Muscle layer of duodenum (tissue), 2 donors: ENCODE measurements around the gene ID3.

ENCODE experiments used
- H3K27ac ChIP-seq: one replicate; pipeline ENCODE4 v1.7.0; 2013; ENCODE audit warnings: mild to moderate bottlenecking, low read length
- H3K27me3 ChIP-seq: one replicate; pipeline ENCODE4 v1.7.0; 2013; ENCODE audit warnings: low read depth, mild to moderate bottlenecking, control low read depth, low read length
- H3K36me3 ChIP-seq, 2 donors: one replicate each; pipeline ENCODE4 v1.7.0; 2013; ENCODE audit warnings: low read length in 2 of 2, control low read depth in 1 of 2, mild to moderate bottlenecking in 1 of 2; ENCODE audit not compliant: insufficient read depth in 2 of 2, control insufficient read depth in 1 of 2
- H3K4me1 ChIP-seq, 2 donors: one replicate each; pipeline ENCODE4 v1.7.0; 2013; ENCODE audit warnings: low read length in 2 of 2, mild to moderate bottlenecking in 2 of 2, control low read depth in 1 of 2, moderate library complexity in 1 of 2; ENCODE audit not compliant: insufficient read depth in 2 of 2, control insufficient read depth in 1 of 2
- H3K4me3 ChIP-seq, 2 donors: one replicate each; pipeline ENCODE4 v1.7.0; 2013; ENCODE audit warnings: low read length in 2 of 2, low read depth in 1 of 2, mild to moderate bottlenecking in 1 of 2
- H3K9me3 ChIP-seq, 2 donors: one replicate each; pipeline ENCODE4 v1.7.0; 2013; ENCODE audit warnings: low read length in 2 of 2, control low read depth in 1 of 2, mild to moderate bottlenecking in 1 of 2; ENCODE audit not compliant: control insufficient read depth in 1 of 2
- donor health status: healthy.

The ID3 gene

GRCh38 chr1:23562137-23562876, 3.0 kb upstream of the ID3 start:
- Histone ChIP-seq H3K27ac (peak overlapping the region; percentile 94), H3K36me3 (peaks cover 0 to 10% of the 10 kb centered on the region in 2 donors), H3K9me3 (no peaks in the 10 kb centered on the region), H3K27me3 (no peaks in the 10 kb centered on the region), H3K4me1 (peaks cover 23 to 32% of the 10 kb centered on the region in 2 donors), H3K4me3 (peak overlapping the region; percentile 14 to 22)

GRCh38 chr1:23561813-23562100, 2.5 kb upstream of the ID3 start:
- peaks cover 0 to 13% of the 10 kb centered on the region in 2 donors for H3K36me3 ChIP-seq
- peaks cover 23 to 37% of the 10 kb centered on the region in 2 donors for H3K4me1 ChIP-seq
- H3K9me3 ChIP-seq = no peaks in the 10 kb centered on the region
- H3K4me3 ChIP-seq = peak overlapping the region; percentile 14 to 22
- peak overlapping the region; percentile 94 for H3K27ac ChIP-seq
- H3K27me3 ChIP-seq = no peaks in the 10 kb centered on the region

DNA sequence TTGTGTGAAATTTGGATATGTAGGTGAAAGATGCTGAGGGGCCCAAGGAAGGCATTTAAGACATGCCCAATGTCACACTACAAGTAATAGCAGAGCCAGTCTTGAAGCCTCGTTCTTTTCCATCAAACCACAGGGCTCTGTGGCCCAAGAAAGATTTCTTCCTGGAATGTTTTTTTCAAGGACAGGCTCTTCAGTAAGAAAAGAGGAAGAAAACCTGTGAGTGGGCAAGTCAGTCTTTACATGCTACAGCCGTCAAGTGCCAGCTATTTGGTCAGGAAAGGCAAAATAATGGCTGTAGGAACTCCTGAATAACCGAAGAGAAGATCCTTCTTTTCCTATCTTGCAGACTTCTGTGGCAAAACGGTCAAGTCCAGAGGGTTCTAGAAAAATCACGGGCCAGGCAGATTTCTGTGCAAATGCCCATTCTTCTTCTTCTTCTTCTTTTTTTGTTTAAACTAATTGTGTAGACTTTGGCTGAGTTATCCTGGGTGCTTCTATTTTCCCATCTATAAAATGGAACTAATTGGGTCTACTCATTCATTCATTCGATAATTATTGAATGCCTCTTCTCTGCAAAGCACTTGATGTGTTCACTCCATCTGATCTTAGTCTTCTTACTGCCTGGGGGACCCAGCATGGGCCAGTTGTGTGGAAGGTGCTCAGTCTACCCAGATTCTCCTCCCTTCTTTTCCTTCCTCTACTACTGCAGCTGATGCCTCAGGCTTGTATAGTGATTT, 1.9 kb upstream of the ID3 start:
- H3K27me3 ChIP-seq = no peaks in the 10 kb centered on the region
- peaks cover 0 to 14% of the 10 kb centered on the region in 2 donors for H3K36me3 ChIP-seq
- H3K27ac ChIP-seq = peak overlapping the region; percentile 94
- H3K4me3 ChIP-seq = peak overlapping the region; percentile 14 to 22
- no peaks in the 10 kb centered on the region for H3K9me3 ChIP-seq
- H3K4me1 ChIP-seq = peaks cover 23 to 40% of the 10 kb centered on the region in 2 donors

DNA sequence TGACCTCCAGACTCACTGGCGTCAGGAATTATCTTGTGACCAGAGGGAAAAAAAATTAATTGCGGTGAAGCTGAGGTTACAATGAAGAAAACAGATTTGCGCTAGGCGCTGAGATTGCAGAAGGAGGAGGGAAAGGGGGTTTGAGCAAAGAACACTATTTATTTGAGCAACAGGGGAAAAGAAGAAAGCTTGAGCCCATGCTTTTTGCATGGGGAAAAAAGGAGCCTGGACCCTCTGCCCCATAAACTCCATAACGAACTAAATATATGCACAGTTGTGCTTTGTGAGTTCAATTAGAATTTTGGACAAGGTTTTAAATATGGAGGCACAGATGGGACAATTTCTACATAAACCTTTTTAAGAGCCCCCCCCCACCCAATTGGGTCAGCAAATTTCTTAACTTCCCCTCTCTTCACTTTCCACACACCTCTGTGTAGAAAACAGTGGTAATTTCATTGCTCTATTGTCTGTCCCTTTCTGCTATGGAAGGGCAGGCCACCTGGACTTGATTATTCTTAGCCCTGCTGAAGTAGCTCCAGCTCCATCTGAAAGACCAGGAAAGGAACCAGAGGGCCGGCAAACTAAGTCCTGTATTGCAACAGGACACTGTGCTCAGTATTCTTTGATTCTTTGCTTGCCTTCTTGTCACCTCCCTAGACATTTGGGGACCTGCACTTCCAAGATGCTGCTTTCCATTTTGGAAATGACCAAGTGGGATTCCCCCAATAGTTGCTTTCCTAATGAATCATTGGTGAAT, 862 bp upstream of the ID3 start:
- peaks cover 0 to 14% of the 10 kb centered on the region in 2 donors for H3K36me3 ChIP-seq
- no peaks in the 10 kb centered on the region for H3K9me3 ChIP-seq
- H3K27me3 ChIP-seq = no peaks in the 10 kb centered on the region
- H3K4me3 ChIP-seq = peak overlapping the region; percentile 89 to 97
- peak overlapping the region; percentile 94 for H3K27ac ChIP-seq
- H3K4me1 ChIP-seq = peaks cover 34 to 44% of the 10 kb centered on the region in 2 donors

DNA sequence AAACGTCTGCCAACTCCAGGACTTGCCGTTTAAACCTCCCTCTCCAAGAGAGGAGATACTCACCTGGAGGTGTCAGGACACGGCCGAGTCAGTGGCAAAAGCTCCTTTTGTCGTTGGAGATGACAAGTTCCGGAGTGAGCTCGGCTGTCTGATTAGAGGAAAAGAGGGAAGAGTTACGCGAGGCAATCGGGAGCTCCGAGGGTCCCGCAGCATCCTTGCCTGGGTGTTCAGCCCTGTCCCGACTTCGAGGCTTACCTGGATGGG, 497 bp downstream of the ID3 start:
- H3K4me1 ChIP-seq = peaks cover 35 to 51% of the 10 kb centered on the region in 2 donors
- H3K27ac ChIP-seq = peak overlapping the region; percentile 91
- H3K9me3 ChIP-seq = no peaks in the 10 kb centered on the region
- H3K4me3 ChIP-seq = peak overlapping the region; percentile 89 to 97
- no peaks in the 10 kb centered on the region for H3K27me3 ChIP-seq
- peaks cover 0 to 14% of the 10 kb centered on the region in 2 donors for H3K36me3 ChIP-seq

DNA sequence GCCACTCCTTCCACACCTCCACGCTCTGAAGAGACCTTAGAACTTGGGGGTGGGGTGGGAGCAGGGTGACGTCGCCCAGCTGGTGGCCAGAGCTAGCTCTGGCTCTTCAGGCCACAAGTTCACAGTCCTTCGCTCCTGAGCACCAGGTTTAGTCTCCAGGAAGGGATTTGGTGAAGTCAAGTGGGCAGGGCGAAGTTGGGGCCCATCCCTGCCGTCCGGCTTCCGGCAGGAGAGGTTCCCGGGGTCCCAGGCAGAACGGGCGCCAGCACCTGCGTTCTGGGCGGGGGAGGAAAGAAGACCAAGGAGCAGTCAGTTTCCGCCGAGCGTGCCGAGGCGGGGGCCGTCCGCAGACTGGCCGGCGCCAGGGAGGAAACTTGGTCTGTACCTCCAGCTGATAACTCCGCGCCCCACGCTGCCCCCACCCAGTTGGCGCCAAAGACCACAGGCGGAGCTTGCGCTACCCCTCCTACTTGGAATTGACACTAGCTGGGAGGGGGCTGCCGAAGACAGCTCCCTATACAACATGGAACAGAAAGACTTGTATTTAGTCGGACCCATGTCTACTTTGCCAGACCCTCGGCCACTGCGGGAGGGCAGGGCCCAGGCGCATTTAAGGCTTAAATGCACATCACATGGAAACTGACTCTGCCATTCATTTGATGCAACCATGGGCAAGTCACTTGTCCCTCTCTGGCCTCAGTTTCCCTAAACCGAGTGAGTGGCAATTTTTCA, 995 bp downstream of the ID3 start:
- H3K4me1 ChIP-seq = peaks cover 35 to 53% of the 10 kb centered on the region in 2 donors
- H3K27ac ChIP-seq = peak overlapping the region; percentile 91
- no peaks in the 10 kb centered on the region for H3K27me3 ChIP-seq
- H3K4me3 ChIP-seq = peak overlapping the region; percentile 89 to 97
- H3K9me3 ChIP-seq = no peaks in the 10 kb centered on the region
- H3K36me3 ChIP-seq = peaks cover 0 to 14% of the 10 kb centered on the region in 2 donors

DNA sequence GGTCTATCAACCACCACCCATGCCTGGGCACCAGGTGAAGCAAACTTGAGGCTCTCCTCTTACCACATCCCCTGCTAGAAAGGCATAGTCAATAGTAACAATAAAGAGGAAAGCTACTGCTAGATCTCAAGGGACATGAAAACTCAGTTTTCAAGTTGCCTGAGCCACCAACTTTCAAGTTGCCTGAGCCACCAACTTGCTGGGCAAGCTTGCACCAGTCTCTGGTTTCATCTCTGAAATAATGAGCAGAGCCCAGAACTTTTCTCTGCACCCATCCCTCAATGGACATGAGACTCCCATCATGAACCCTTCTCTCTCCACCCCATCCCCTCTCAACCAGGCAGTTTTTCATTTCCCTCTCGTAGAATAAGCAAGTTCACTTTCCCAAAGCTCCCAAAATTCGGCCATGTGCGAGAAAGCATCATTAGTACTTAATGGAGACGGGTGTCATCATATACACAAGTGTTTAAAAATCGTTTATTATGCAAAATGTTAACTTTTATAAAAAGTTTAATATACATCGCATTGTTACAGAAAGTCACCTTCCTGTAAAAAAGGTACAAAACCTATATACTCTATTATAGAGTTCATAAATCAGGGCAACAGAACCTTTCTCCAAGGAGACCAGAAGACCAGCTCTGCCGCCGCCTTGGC, 1.7 kb downstream of the ID3 start:
- Histone ChIP-seq H3K9me3 (no peaks in the 10 kb centered on the region), H3K4me1 (peaks cover 35 to 53% of the 10 kb centered on the region in 2 donors), H3K27ac (peak overlapping the region; percentile 91), H3K36me3 (peaks cover 0 to 14% of the 10 kb centered on the region in 2 donors), H3K27me3 (no peaks in the 10 kb centered on the region), H3K4me3 (peak overlapping the region; percentile 89 to 97)

GRCh38 chr1:23556635-23557470, 2.4 kb downstream of the ID3 start:
- Histone ChIP-seq H3K36me3 (peaks cover 0 to 14% of the 10 kb centered on the region in 2 donors), H3K4me3 (peak overlapping the region; percentile 89 to 97), H3K9me3 (no peaks in the 10 kb centered on the region), H3K4me1 (peaks cover 31 to 50% of the 10 kb centered on the region in 2 donors), H3K27ac (peak overlapping the region; percentile 91), H3K27me3 (no peaks in the 10 kb centered on the region)

GRCh38 chr1:23555986-23556634, 3.2 kb downstream of the ID3 start:
- Histone ChIP-seq H3K4me3 (peak overlapping the region; percentile 89 to 97), H3K36me3 (peaks cover 0 to 12% of the 10 kb centered on the region in 2 donors), H3K27ac (peak overlapping the region; percentile 91), H3K9me3 (no peaks in the 10 kb centered on the region), H3K27me3 (no peaks in the 10 kb centered on the region), H3K4me1 (peaks cover 24 to 43% of the 10 kb centered on the region in 2 donors)
